ENCODE results near the gene MAPK1. TPM values are rescaled to one million over a fixed set of nuclear protein-coding genes. Genes with fewer than 3 reads are reported as not detected.
A peak's percentile ranks its signal among the peaks of the same experiment; 100 is the strongest.

Gene MAPK1
- total and polyA plus RNA-seq, 9 of the 15 experiments (the other 6 are each of a cell fraction or from before 2014, with no cell fraction given), result 46.3 to 575 (median 283) TPM

- TF ChIP-seq E2F1 (CRISPR knock-in tag; IDR thresholded peaks at IDR 0.05) (peak; percentile 20; the same call in 1 of the 2 replicates), NCOR1 (IDR thresholded peaks at IDR 0.05) (no peak), KLF10 (CRISPR knock-in tag; IDR thresholded peaks at IDR 0.05) (no peak)
Observed at GRCh38 chr22:21707677-21708076, 159.8 kb downstream of the MAPK1 start (continued).

Small RNA genes within 50 kb of the gene (small RNA-seq; reads per million reads assigned to genes)
- gene RN7SL280P (not detected), gene RNA5SP493 (0.29 reads per million)

Other genes starting within 250 kb of the MAPK1 start
- gene YDJC, start 237.6 kb downstream of the MAPK1 start, total RNA-seq (2014; rRNA removed), result 871 and 1,007 TPM in 2 replicates
- 69.0 and 87.5 TPM in 2 replicates for gene YDJC, start 237.6 kb downstream of the MAPK1 start, total RNA-seq (2014; rRNA removed; fragmentation: Illumina TruSeq; extraction: Trizol)
- 164 and 196 TPM in 2 replicates for gene YDJC, start 237.6 kb downstream of the MAPK1 start, total RNA-seq (2015; rRNA removed; fragmentation: Illumina TruSeq; extraction: Trizol)
- gene YDJC, start 237.6 kb downstream of the MAPK1 start, total RNA-seq (2021), result 626 and 641 TPM in 2 replicates
- 203 and 277 TPM in 2 replicates for gene YDJC, start 237.6 kb downstream of the MAPK1 start, polyA plus RNA-seq (2011; rRNA removed)
- gene YDJC, start 237.6 kb downstream of the MAPK1 start, polyA plus RNA-seq (2014; fragmentation: Illumina TruSeq; extraction: Trizol), result 106 and 159 TPM in 2 replicates
- 10 to 100 TPM; 13.5 to 23.5 TPM for gene YDJC, start 237.6 kb downstream of the MAPK1 start, polyA plus RNA-seq (2014; fragmentation: Nextera tagmentation; extraction: Ambion mirVana)
- gene YDJC, start 237.6 kb downstream of the MAPK1 start, polyA plus RNA-seq (2014; rRNA removed), result 707 and 732 TPM in 2 replicates
- 9.3 and 13.6 TPM in 2 replicates for gene CCDC116, start 234.9 kb downstream of the MAPK1 start, total RNA-seq (2014; rRNA removed)
- 2.1 and 2.8 TPM in 2 replicates for gene CCDC116, start 234.9 kb downstream of the MAPK1 start, total RNA-seq (2014; rRNA removed; fragmentation: Illumina TruSeq; extraction: Trizol)
- gene CCDC116, start 234.9 kb downstream of the MAPK1 start, total RNA-seq (2015; rRNA removed; fragmentation: Illumina TruSeq; extraction: Trizol), result 4.7 and 5.2 TPM in 2 replicates
- gene CCDC116, start 234.9 kb downstream of the MAPK1 start, total RNA-seq (2021), result 11.3 and 15.6 TPM in 2 replicates
- 1.6 and 2.1 TPM in 2 replicates for gene CCDC116, start 234.9 kb downstream of the MAPK1 start, polyA plus RNA-seq (2011; rRNA removed)
- gene CCDC116, start 234.9 kb downstream of the MAPK1 start, polyA plus RNA-seq (2014; fragmentation: Illumina TruSeq; extraction: Trizol), result 6.3 and 8.9 TPM in 2 replicates
- 1 to 10 TPM; 1.6 to 2.3 TPM for gene CCDC116, start 234.9 kb downstream of the MAPK1 start, polyA plus RNA-seq (2014; fragmentation: Nextera tagmentation; extraction: Ambion mirVana)
- gene CCDC116, start 234.9 kb downstream of the MAPK1 start, polyA plus RNA-seq (2014; rRNA removed), result 7.1 and 8.6 TPM in 2 replicates
- 894 and 989 TPM in 2 replicates for gene SDF2L1, start 225.3 kb downstream of the MAPK1 start, total RNA-seq (2014; rRNA removed)
- 41.9 and 82.9 TPM in 2 replicates for gene SDF2L1, start 225.3 kb downstream of the MAPK1 start, total RNA-seq (2014; rRNA removed; fragmentation: Illumina TruSeq; extraction: Trizol)
- gene SDF2L1, start 225.3 kb downstream of the MAPK1 start, total RNA-seq (2015; rRNA removed; fragmentation: Illumina TruSeq; extraction: Trizol), result 135 and 153 TPM in 2 replicates
- 551 and 557 TPM in 2 replicates for gene SDF2L1, start 225.3 kb downstream of the MAPK1 start, total RNA-seq (2021)
- gene SDF2L1, start 225.3 kb downstream of the MAPK1 start, polyA plus RNA-seq (2011; rRNA removed), result 124 and 218 TPM in 2 replicates
- 33.8 and 82.2 TPM in 2 replicates for gene SDF2L1, start 225.3 kb downstream of the MAPK1 start, polyA plus RNA-seq (2014; fragmentation: Illumina TruSeq; extraction: Trizol)
- 10 to 100 TPM; 15.1 to 34.8 TPM for gene SDF2L1, start 225.3 kb downstream of the MAPK1 start, polyA plus RNA-seq (2014; fragmentation: Nextera tagmentation; extraction: Ambion mirVana)
- 666 and 827 TPM in 2 replicates for gene SDF2L1, start 225.3 kb downstream of the MAPK1 start, polyA plus RNA-seq (2014; rRNA removed)
- gene PPIL2, start 201.6 kb downstream of the MAPK1 start, total RNA-seq (2014; rRNA removed), result 174 and 195 TPM in 2 replicates
- 104 and 115 TPM in 2 replicates for gene PPIL2, start 201.6 kb downstream of the MAPK1 start, total RNA-seq (2014; rRNA removed; fragmentation: Illumina TruSeq; extraction: Trizol)
- 170 and 172 TPM in 2 replicates for gene PPIL2, start 201.6 kb downstream of the MAPK1 start, total RNA-seq (2015; rRNA removed; fragmentation: Illumina TruSeq; extraction: Trizol)
- 251 and 267 TPM in 2 replicates for gene PPIL2, start 201.6 kb downstream of the MAPK1 start, total RNA-seq (2021)
- gene PPIL2, start 201.6 kb downstream of the MAPK1 start, polyA plus RNA-seq (2011; rRNA removed), result 193 and 247 TPM in 2 replicates
- 250 and 261 TPM in 2 replicates for gene PPIL2, start 201.6 kb downstream of the MAPK1 start, polyA plus RNA-seq (2014; fragmentation: Illumina TruSeq; extraction: Trizol)
- 10 to 100 TPM; 13.2 to 28.8 TPM for gene PPIL2, start 201.6 kb downstream of the MAPK1 start, polyA plus RNA-seq (2014; fragmentation: Nextera tagmentation; extraction: Ambion mirVana)
- 268 and 298 TPM in 2 replicates for gene PPIL2, start 201.6 kb downstream of the MAPK1 start, polyA plus RNA-seq (2014; rRNA removed)
- gene YPEL1, start 131.9 kb downstream of the MAPK1 start, total RNA-seq (2014; rRNA removed), result 0.18 and 0.49 TPM in 2 replicates
- 0.41 and 0.47 TPM in 2 replicates for gene YPEL1, start 131.9 kb downstream of the MAPK1 start, total RNA-seq (2014; rRNA removed; fragmentation: Illumina TruSeq; extraction: Trizol)
- gene YPEL1, start 131.9 kb downstream of the MAPK1 start, total RNA-seq (2015; rRNA removed; fragmentation: Illumina TruSeq; extraction: Trizol), result 0.15 and 0.25 TPM in 2 replicates
- 0.53 and 0.54 TPM in 2 replicates for gene YPEL1, start 131.9 kb downstream of the MAPK1 start, total RNA-seq (2021)
- gene YPEL1, start 131.9 kb downstream of the MAPK1 start, polyA plus RNA-seq (2011; rRNA removed), result 2.2 and 2.4 TPM in 2 replicates
- gene YPEL1, start 131.9 kb downstream of the MAPK1 start, polyA plus RNA-seq (2014; fragmentation: Illumina TruSeq; extraction: Trizol), result 0.46 TPM in 2 replicates
- under 1 TPM; 0.07 to 0.10 TPM for gene YPEL1, start 131.9 kb downstream of the MAPK1 start, polyA plus RNA-seq (2014; fragmentation: Nextera tagmentation; extraction: Ambion mirVana)
- 0.36 and 1.7 TPM in 2 replicates for gene YPEL1, start 131.9 kb downstream of the MAPK1 start, polyA plus RNA-seq (2014; rRNA removed)
- gene PPM1F, start 85.2 kb upstream of the MAPK1 start, total RNA-seq (2014; rRNA removed), result 132 and 153 TPM in 2 replicates
- gene PPM1F, start 85.2 kb upstream of the MAPK1 start, total RNA-seq (2014; rRNA removed; fragmentation: Illumina TruSeq; extraction: Trizol), result 33.1 and 36.9 TPM in 2 replicates
- gene PPM1F, start 85.2 kb upstream of the MAPK1 start, total RNA-seq (2015; rRNA removed; fragmentation: Illumina TruSeq; extraction: Trizol), result 74.6 and 75.0 TPM in 2 replicates
- 157 and 159 TPM in 2 replicates for gene PPM1F, start 85.2 kb upstream of the MAPK1 start, total RNA-seq (2021)
- 64.0 and 73.1 TPM in 2 replicates for gene PPM1F, start 85.2 kb upstream of the MAPK1 start, polyA plus RNA-seq (2011; rRNA removed)
- 53.8 and 92.1 TPM in 2 replicates for gene PPM1F, start 85.2 kb upstream of the MAPK1 start, polyA plus RNA-seq (2014; fragmentation: Illumina TruSeq; extraction: Trizol)
- 1 to 10 TPM; 2.1 to 4.5 TPM for gene PPM1F, start 85.2 kb upstream of the MAPK1 start, polyA plus RNA-seq (2014; fragmentation: Nextera tagmentation; extraction: Ambion mirVana)
- gene PPM1F, start 85.2 kb upstream of the MAPK1 start, polyA plus RNA-seq (2014; rRNA removed), result 110 and 121 TPM in 2 replicates
- 168 and 209 TPM in 2 replicates for gene TOP3B, start 115.1 kb upstream of the MAPK1 start, total RNA-seq (2014; rRNA removed)
- gene TOP3B, start 115.1 kb upstream of the MAPK1 start, total RNA-seq (2014; rRNA removed; fragmentation: Illumina TruSeq; extraction: Trizol), result 70.7 and 93.0 TPM in 2 replicates
- 132 and 135 TPM in 2 replicates for gene TOP3B, start 115.1 kb upstream of the MAPK1 start, total RNA-seq (2015; rRNA removed; fragmentation: Illumina TruSeq; extraction: Trizol)
- gene TOP3B, start 115.1 kb upstream of the MAPK1 start, total RNA-seq (2021), result 182 and 188 TPM in 2 replicates
- 77.5 and 115 TPM in 2 replicates for gene TOP3B, start 115.1 kb upstream of the MAPK1 start, polyA plus RNA-seq (2011; rRNA removed)
- gene TOP3B, start 115.1 kb upstream of the MAPK1 start, polyA plus RNA-seq (2014; fragmentation: Illumina TruSeq; extraction: Trizol), result 112 and 123 TPM in 2 replicates
- 10 to 100 TPM in 1 of 2 experiments, 1 to 10 TPM in 1; 3.0 to 11.5 TPM for gene TOP3B, start 115.1 kb upstream of the MAPK1 start, polyA plus RNA-seq (2014; fragmentation: Nextera tagmentation; extraction: Ambion mirVana)
- gene TOP3B, start 115.1 kb upstream of the MAPK1 start, polyA plus RNA-seq (2014; rRNA removed), result 153 and 161 TPM in 2 replicates